GM19463 (cell line): Measurements from ENCODE around the gene TOP1.
A peak's percentile ranks its signal among the peaks of the same experiment; 100 is the strongest.

Source experiments
- ATAC-seq: cut with Tn5 transposase; IDR thresholded peaks from one replicate; pipeline ENCODE4 v1.9.1; 2021; ENCODE audit warnings: mild to moderate bottlenecking, moderate library complexity; ENCODE audit not compliant: unreplicated experiment

The TOP1 gene

DNA sequence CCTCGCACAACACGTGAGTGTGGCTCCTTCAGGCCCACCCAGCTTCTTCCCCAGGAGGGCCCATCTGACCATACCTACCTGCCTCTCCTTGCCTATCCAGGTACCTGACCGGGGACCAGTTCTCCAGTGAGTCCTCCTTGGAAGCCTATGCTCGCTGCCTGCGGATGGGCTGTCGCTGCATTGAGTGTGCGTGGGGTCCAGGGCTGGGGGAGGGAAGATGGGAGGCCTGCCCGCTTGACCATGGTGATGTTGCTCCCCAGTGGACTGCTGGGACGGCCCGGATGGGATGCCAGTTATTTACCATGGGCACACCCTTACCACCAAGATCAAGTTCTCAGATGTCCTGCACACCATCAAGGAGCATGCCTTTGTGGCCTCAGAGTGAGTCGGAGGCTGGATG, 135.2 kb downstream of the TOP1 start:
- ATAC-seq: no peak

DNA sequence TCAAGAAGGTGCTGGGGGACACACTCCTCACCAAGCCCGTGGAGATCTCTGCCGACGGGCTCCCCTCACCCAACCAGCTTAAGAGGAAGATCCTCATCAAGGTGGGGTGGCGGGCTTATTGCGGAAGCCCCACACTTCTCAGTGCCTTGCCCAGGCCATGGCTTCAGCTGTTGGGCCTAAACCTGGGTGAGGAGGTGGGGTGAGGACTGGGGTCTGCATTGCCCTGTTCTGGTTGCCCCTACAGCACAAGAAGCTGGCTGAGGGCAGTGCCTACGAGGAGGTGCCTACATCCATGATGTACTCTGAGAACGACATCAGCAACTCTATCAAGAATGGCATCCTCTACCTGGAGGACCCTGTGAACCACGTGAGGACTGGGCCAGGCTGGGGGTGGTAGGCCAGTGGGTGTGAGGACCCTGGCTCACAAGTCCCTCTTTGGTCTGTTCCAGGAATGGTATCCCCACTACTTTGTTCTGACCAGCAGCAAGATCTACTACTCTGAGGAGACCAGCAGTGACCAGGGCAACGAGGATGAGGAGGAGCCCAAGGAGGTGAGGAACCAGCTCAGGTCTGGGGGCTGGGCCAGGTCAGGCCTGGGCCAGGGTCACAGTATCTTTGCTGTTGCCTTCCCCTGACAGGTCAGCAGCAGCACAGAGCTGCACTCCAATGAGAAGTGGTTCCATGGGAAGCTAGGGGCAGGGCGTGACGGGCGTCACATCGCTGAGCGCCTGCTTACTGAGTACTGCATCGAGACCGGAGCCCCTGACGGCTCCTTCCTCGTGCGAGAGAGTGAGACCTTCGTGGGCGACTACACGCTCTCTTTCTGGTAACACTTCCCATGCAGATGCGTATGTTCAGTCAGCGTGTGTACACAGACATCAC, 136.6 kb downstream of the TOP1 start:
- ATAC-seq: no peak

DNA sequence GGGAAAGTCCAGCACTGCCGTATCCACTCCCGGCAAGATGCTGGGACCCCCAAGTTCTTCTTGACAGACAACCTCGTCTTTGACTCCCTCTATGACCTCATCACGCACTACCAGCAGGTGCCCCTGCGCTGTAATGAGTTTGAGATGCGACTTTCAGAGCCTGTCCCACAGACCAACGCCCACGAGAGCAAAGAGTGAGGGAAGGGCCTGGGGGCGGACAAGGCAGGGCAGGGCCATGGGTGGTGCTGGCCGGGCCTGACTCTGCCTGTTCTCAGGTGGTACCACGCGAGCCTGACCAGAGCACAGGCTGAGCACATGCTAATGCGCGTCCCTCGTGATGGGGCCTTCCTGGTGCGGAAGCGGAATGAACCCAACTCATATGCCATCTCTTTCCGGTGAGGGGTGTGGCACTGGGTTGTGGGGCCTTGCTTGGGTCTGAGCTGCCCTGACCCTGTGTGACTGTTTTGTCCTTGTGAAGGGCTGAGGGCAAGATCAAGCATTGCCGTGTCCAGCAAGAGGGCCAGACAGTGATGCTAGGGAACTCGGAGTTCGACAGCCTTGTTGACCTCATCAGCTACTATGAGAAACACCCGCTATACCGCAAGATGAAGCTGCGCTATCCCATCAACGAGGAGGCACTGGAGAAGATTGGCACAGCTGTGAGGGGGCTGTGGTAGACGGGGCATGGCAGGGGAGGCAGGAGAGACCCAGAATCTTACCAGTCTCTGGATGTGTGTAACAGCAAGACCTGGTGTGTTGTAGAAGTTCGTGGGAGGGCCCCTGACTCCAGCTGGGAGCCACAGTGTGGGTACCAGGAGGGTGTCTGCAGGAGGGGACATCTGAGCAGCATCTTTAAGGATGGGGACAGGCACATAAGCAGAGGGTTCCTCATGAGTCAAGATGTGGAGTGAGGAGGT, 137.8 kb downstream of the TOP1 start:
- no peak for ATAC-seq

DNA sequence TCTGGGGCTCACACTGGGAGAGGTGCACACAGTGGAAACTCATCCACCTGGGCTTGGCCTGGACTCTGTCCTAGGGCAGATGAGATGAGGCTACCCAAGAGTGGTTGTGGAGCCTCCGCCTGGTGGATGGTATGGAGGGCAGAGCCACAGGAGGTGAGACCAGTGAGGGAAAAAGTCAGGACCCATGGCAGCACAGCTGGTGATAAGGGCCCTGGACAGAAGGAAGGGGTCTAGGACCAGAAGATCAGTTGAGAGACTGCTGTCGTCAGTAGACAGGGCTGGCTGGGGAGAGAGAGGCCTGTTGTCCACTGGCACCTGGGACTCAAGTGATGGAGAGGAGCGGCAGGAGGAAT, 138.5 kb downstream of the TOP1 start:
- no peak for ATAC-seq

DNA sequence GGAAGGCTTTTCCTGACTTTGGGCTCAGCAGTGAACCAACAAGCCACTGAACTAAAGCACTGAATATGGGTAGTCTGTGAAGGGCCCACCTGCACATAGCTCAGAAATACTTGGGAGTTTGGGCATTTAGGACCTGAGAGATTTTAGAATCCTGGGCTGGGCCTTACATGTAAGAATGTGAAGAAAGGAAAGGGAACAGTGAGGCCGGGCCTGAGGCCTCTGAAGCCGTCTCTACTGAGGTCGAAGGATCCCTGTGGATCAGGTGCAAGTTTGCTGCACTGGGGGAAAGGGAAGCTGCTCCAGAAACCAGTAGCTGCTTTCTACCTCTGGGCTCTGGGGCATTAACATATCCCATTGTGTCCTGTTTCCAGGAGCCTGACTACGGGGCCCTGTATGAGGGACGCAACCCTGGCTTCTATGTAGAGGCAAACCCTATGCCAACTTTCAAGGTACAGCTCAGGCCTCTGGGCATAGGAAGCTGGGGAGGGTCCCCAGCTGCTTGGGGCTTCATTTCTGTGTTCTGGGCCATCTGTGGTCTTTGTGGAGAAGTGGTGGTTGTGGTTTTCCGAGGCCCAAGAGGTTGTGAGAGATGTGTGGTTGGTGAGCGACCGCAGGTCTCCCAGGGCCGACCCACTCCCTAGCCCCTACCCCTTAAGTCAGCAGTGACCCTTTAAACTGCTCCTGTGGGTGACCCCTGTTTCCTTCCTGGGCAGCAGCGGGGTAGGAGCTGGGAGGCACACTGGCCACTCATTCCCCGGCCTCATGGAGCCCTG, 139.0 kb downstream of the TOP1 start:
- peak; percentile 47 for ATAC-seq

DNA sequence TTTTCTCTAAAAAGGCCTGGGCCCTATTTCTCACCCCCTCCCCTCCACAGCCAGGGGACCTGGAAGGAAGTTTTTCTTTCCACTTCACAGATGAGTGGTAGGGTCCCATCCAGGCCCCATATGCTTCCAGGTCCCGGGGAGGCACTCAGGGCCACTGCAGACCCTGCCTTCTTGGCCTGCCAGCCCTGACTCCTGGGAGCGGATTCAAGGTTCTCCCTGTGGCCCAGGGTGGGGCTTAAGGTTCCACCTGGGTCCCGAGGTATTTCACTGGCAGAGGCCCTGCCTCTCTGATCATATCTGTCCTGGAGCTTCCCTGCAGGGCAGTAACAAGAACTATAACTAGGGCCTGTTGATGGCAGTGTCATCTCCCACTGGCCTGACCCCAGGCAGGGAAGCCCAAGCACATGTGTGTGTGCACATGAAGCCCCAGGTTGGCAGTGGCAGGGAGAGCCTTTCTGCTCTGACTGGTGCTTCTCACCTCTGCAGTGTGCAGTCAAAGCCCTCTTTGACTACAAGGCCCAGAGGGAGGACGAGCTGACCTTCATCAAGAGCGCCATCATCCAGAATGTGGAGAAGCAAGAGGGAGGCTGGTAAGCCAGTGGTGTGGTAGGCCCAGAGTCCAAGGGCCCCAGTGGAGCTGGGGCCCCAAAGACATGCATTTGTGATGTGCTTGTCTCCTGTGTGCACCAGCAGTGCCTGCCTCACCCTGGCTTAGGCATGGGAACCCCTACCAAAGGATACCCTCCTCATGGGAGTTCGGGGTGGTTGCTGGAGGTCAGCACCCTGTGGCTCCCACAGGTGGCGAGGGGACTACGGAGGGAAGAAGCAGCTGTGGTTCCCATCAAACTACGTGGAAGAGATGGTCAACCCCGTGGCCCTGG, 139.9 kb downstream of the TOP1 start:
- no peak for ATAC-seq

DNA sequence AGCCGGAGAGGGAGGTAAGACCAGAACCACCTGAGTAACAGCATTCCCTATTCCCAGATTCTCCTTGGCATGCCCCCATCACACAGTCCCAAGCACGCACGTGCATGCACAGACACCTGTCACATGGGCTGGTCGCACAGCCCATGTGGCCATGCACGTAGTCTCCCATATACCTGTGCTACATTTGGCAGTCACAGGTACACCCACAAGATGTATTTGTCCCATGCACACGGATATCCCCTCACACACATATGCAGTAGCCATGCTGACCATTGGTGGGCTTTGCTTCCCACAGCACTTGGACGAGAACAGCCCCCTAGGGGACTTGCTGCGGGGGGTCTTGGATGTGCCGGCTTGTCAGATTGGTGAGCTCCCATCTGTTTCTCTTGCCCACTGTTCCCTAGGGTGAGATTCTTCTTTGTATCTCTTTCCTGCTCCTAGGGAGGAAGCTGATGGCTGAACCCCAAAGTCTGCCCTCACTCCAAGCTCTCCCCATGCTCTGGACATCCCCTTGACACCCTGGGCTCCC, 140.6 kb downstream of the TOP1 start:
- ATAC-seq: no peak

DNA sequence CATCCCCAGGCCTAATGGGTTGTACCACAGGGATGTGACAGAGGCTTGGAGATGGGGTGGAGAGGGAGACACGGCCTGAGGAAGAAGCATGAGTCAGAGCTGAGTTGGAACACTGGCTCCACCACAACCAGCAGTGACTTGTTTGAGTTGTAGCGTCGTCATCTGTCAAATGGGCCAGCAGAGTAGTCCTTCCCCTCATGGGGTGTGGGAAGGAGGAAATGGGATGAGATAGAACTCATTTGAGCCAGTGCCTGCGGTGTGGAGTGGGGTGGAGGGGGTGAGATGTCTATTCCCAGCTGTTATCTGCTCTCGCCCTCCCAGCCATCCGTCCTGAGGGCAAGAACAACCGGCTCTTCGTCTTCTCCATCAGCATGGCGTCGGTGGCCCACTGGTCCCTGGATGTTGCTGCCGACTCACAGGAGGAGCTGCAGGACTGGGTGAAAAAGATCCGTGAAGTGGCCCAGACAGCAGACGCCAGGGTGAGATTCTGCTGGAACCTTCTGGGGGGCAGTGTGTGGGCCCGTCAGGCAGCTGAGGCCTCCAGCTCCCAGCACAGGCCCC, 141.2 kb downstream of the TOP1 start:
- ATAC-seq: no peak

DNA sequence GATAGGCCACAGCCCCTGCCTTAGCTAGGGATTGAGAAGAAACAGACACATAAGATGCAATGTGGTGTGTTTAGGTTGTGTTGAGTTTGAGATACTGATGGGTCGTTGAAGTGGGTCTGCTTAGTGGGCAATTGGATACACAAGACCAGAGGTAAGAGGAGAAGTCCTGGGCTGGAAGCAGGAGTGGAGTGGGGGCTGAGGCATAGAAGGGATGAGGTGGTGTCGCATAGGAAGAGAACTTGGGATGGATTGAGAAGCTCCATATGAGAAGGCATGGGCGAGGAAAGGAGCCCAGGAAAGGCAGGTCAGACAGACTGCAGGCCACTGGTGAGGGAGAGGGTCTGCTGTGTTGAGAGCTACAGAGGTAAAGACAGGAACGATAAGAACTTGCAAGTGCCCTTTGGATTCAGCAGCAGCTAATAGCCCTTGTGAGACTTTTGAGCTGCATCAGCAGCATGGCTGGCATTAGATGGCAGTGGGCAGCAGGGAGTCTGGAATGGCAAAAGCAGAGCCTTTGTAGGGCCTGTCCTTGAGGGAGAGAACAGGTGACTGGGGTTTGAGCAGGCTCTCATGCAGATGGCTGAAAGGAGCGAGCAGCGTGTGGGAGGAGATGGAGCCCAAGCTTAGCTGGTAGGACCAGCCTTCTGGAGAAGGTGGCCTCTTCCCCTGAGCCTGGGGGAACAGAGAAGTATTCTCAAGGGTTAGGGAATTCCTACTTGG, 141.9 kb downstream of the TOP1 start:
- no peak for ATAC-seq

DNA sequence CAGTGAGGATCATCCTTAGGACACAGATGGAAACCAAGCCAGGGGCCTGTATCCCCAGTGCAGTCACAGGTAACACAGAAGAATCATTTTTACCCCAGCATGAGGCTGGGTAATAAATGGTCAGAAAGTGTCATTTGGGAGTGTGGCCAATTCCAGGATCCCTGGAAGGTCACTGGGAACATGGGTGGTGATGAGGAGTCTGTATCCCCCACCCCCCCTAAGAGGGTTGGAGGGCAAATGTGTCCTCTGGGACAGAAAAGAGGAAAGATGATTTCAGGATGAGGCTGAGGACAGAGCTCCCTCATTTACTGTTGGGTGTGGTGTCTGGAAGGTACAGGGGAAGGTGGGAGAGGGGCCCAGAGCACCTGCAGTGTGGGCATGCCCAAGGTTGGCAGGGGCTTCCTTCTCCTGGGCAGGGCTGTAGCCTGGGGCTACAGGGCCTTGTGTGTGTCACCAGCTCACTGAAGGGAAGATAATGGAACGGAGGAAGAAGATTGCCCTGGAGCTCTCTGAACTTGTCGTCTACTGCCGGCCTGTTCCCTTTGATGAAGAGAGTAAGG, 143.2 kb downstream of the TOP1 start:
- no peak for ATAC-seq

DNA sequence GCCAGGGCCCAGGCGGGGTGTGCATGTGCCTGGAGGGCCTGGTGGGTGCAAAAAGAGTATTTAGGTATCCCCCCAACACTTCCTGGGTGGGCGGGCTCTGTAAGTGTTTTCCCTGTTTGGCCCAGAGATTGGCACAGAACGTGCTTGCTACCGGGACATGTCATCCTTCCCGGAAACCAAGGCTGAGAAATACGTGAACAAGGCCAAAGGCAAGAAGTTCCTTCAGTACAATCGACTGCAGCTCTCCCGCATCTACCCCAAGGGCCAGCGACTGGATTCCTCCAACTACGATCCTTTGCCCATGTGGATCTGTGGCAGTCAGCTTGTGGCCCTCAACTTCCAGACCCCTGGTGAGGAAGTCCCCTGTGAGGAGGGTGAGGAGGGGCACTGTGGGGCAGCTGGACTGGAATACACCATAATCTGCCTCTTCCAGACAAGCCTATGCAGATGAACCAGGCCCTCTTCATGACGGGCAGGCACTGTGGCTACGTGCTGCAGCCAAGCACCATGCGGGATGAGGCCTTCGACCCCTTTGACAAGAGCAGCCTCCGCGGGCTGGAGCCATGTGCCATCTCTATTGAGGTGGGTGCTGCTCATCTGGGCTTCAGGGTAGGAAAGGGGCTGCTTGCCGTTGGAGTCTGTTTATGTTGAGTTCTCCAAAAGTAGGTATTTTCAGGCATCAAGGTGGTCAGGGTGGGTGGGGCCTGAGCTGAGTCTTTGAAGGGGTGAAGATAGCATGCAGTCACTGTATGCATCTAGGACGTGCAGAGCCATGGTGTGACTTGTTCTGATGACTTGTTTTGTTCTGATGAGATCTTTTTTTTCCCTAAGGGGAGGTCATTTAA, 143.9 kb downstream of the TOP1 start:
- no peak for ATAC-seq

DNA sequence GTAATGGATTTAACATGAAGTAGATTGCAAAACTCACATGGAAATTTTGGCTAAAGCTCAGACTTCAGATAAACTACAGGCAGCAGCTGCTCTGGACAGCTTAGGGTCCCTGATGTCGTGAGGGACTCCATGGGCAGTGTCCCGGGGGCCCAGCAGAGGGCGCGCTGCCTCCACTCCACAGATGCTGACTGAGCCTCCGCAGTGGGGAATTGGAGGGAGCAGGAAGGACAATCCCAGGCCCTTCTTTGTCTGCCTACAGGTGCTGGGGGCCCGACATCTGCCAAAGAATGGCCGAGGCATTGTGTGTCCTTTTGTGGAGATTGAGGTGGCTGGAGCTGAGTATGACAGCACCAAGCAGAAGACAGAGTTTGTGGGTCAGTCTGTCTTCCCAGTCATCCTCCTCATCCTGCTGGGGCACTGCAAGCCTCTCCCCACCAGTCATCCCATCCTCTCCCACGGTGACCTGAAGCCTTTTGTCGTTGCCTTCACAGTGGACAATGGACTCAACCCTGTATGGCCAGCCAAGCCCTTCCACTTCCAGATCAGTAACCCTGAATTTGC, 144.6 kb downstream of the TOP1 start:
- ATAC-seq: no peak

DNA sequence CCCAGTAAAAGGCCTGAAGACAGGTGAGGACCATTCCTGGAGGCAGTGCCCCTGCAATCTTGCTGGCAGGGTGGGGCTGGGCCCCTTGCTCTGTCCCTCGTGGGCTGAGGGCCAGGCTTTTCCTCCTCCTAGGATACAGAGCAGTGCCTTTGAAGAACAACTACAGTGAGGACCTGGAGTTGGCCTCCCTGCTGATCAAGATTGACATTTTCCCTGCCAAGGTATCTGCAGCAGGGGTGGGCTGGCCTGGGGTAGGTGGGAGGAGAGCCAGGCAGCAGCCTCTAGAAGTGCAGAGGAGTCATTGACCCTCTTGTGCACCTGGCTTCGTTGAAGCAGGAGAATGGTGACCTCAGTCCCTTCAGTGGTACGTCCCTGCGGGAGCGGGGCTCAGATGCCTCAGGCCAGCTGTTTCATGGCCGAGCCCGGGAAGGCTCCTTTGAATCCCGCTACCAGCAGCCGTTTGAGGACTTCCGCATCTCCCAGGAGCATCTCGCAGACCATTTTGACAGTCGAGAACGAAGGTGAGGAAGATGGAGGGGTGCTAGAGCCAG, 145.2 kb downstream of the TOP1 start:
- no peak for ATAC-seq
